HG03060 (cell line): ENCODE measurements around the gene PSMB9.

ENCODE experiments used
- ATAC-seq: cut with Tn5 transposase; IDR thresholded peaks from one replicate; pipeline ENCODE4 v1.9.1; 2021; ENCODE audit warnings: low read depth, moderate number of reproducible peaks; ENCODE audit not compliant: unreplicated experiment

PSMB9 gene

GRCh38 chr6:32890831-32891230, 36.8 kb downstream of the PSMB9 start:
- no peak for ATAC-seq

- ATAC-seq = peak; percentile 92
Measured at GRCh38 chr6:32894085-32895005, 40.4 kb downstream of the PSMB9 start.

GRCh38 chr6:32895006-32895345, 41.0 kb downstream of the PSMB9 start:
- no peak for ATAC-seq

GRCh38 chr6:32903952-32904351, 50.0 kb downstream of the PSMB9 start:
- ATAC-seq = no peak

GRCh38 chr6:32905078-32905477, 51.1 kb downstream of the PSMB9 start:
- no peak for ATAC-seq

- ATAC-seq = no peak
Measured at GRCh38 chr6:32906539-32906938, 52.5 kb downstream of the PSMB9 start.

GRCh38 chr6:32908897-32909296, 54.9 kb downstream of the PSMB9 start:
- ATAC-seq = no peak
